Mucosa of rectum (tissue), 2 donors: Measurements from ENCODE around the gene UBE2H.

Experiments
- H3K27ac ChIP-seq, 2 donors: one replicate each; pipeline ENCODE4 v1.7.0; 2013; ENCODE audit warnings: inconsistent platforms in 2 of 2, low read depth in 2 of 2, low read length in 2 of 2
- H3K27me3 ChIP-seq, 2 donors: one replicate each; pipeline ENCODE4 v1.7.0; 2013; ENCODE audit warnings: low read length in 2 of 2; ENCODE audit not compliant: control insufficient read depth in 2 of 2, insufficient read depth in 2 of 2
- H3K36me3 ChIP-seq, 2 donors: one replicate each; pipeline ENCODE4 v1.7.0; 2013; ENCODE audit warnings: low read length in 2 of 2; ENCODE audit not compliant: control insufficient read depth in 2 of 2, insufficient read depth in 2 of 2
- H3K4me1 ChIP-seq, 2 donors: one replicate each; pipeline ENCODE4 v1.7.0; 2013; ENCODE audit warnings: low read length in 2 of 2, mild to moderate bottlenecking in 1 of 2; ENCODE audit not compliant: control insufficient read depth in 2 of 2, insufficient read depth in 2 of 2
- H3K4me3 ChIP-seq, 2 donors: one replicate each; pipeline ENCODE4 v1.7.0; 2013; ENCODE audit warnings: low read length in 2 of 2
- H3K9ac ChIP-seq, 2 donors: one replicate each; pipeline ENCODE4 v1.7.0; 2013; ENCODE audit warnings: low read length in 2 of 2, low read depth in 1 of 2, mild to moderate bottlenecking in 1 of 2
- H3K9me3 ChIP-seq, 2 donors: one replicate each; pipeline ENCODE4 v1.7.0; 2013; ENCODE audit warnings: low read length in 2 of 2; ENCODE audit not compliant: control insufficient read depth in 2 of 2
- donor health status: healthy.
- donor health status: Normal muscosa, but diverticular disease.

Gene UBE2H

DNA sequence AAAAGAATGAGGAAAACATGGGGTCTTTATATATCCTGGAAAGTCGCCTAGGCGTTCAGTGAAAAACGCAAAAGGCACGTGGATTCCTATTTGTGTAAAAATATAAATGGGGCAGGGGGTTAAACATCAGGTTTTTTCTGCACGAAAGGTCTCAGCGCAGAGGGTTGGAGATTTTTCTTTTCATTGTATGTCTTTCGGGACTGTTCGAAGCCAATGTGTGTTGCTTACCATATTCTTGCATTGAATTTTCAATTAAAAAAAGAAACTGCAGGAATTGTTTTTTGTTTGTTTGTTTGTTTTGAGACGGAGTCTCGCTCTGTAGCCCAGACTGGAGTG is 169.2 kb downstream of the UBE2H start:
- Histone ChIP-seq H3K9me3 (no peaks in the 10 kb centered on the region), H3K36me3 (no peaks in the 10 kb centered on the region), H3K27ac (no peak overlapping the region), H3K4me1 (peaks cover 28 to 32% of the 10 kb centered on the region in 2 donors), H3K4me3 (no peak overlapping the region), H3K9ac (no peak overlapping the region), H3K27me3 (peaks cover 45 to 63% of the 10 kb centered on the region in 2 donors)

DNA sequence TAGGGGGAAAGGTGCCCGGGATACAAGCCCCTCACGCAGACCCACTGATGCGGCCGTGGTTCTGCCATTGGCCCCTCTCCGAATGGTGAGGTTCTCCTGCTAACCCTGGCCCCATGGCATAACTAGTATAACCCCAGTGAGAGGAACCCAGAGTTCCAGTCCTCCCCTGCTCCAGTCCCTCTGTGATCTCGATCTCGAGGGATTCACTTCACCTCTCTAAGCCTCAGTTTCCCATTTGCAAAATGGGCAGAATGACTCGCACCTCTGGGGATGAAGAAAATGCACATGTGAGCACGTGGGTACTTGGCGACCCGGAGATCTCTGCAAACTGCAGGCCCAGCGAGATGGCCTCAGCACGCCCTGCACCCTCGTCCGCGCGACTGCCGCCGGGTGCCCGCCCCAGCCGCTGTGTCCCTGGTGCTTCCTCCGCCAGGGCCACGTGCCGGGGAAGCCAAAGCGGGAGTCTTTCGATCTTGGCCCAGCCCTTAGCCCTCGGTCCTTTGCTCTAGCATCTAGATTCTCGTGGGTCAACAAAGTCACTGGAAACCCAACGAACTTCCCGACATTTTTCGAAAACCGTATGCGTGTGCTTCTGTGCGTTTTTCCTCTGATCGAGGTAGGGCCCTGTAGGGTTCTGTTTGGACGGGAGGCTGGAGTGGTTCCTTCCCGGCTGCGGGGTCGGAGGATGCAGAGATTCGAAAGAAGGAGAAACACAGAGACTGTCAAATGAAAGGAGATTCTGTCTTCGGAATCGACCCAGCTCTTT is 169.8 kb downstream of the UBE2H start:
- Histone ChIP-seq H3K4me3 (no peak overlapping the region), H3K27me3 (peaks cover 49 to 66% of the 10 kb centered on the region in 2 donors), H3K27ac (no peak overlapping the region), H3K4me1 (peaks cover 29 to 35% of the 10 kb centered on the region in 2 donors), H3K9ac (no peak overlapping the region), H3K36me3 (no peaks in the 10 kb centered on the region), H3K9me3 (no peaks in the 10 kb centered on the region)

DNA sequence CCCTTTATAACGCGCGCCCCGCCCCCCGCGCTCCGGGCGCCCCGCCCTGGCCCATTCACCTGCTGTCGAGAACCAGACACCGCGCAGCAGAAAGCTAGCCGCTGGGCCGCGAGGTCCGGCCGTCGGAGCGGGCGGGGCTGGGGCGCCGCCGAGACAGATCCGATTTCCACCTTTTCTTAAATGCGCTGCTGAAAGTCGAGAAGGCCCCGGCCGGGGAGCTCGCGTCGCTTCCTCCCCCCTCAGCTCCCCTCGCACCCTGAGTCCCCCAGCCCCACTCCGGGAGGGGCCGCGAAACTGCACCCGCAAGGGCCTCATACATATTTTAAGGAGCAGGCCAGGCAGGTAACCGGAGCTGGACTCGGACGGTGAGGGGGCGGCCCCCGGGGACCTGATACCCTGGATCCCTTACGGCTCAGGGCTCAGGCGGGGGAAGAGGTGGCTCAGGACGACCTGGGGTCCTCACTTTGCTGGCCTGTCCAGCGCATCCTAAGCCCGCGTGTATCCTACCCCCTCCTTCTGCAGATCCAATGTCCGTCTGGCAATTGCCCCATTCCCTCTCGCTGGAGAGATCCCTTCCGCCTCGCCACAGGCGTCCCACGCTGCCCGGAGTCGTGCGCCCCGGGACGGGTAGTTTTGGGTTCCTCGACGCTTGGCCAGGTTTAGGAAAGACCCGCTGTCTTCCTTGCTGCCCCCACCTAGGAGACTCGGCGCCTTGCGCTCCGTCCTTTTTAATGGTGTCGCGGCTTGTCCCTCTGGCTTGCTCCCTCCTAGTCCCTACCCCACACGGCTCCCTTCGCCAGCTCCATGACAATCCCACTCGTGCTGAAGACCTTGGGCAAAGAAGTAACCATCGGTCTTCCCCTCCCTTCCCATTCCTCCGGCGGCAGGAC is 170.6 kb downstream of the UBE2H start:
- H3K4me1 ChIP-seq: peaks cover 29 to 35% of the 10 kb centered on the region in 2 donors
- no peak overlapping the region for H3K27ac ChIP-seq
- H3K9ac ChIP-seq: no peak overlapping the region
- H3K4me3 ChIP-seq: no peak overlapping the region
- no peaks in the 10 kb centered on the region for H3K9me3 ChIP-seq
- H3K27me3 ChIP-seq: peaks cover 56 to 74% of the 10 kb centered on the region in 2 donors
- H3K36me3 ChIP-seq: no peaks in the 10 kb centered on the region

DNA sequence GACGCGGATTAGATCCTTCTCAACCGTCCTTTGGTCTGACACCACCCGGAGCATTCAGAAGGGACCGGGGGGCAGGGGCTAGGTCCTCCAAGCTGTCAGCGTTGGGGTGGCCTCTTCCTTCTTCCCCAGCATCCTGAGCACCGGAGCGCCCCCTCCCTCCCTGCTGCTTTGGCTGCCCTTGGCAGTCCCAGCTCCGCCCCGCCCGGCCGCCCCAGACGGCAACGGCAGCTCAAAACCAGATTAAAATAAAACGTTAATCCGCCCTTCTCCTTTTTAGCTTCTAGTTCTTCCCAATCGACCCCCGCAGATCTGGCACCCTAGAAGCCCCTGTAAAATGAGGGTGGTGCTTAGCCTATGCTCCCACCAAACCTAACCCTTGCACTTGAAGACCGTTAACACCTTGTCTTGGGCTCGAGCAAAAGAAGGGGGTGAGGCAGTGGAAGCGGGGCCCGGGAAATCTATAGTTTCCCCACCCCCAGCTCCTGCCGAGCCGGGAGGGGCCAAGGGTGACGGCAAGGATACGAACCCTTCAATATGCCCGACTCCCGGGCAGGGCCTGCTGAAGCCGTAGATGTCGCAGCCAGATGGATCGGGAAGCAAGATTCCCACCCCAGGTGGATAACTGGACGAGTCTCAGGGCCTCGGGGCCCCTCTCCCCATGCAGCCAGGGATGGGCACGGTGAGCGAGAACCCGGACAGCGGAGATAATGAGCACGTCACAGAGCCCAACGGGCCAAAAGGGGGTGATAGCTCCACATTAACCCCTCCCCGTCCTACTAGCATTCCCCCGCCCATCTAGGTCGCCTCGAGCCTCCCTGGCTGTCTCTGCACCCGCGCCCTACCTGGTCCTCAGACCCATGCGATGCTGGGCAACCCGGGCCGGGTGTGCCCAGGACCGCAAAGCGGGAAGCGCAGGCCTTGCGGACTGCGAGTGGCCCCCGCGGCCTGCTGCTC is 171.5 kb downstream of the UBE2H start:
- Histone ChIP-seq H3K27ac (no peak overlapping the region), H3K27me3 (peaks cover 54 to 73% of the 10 kb centered on the region in 2 donors), H3K36me3 (no peaks in the 10 kb centered on the region), H3K9me3 (no peaks in the 10 kb centered on the region), H3K9ac (no peak overlapping the region), H3K4me3 (peak overlapping the region in 1 of 2 donors; percentile 66), H3K4me1 (peaks cover 29 to 35% of the 10 kb centered on the region in 2 donors)
